GM12801 (cell line): Measurements from ENCODE around the gene MS4A1.

ENCODE experiments used
- TF ChIP-seq, protein P1 (sequence below): IDR thresholded peaks from one replicate; pipeline ENCODE4 v1.5.1; 2011; ENCODE audit warnings: control low read depth; ENCODE audit not compliant: insufficient read length; ENCODE audit errors: extremely low read depth

Gene MS4A1

DNA sequence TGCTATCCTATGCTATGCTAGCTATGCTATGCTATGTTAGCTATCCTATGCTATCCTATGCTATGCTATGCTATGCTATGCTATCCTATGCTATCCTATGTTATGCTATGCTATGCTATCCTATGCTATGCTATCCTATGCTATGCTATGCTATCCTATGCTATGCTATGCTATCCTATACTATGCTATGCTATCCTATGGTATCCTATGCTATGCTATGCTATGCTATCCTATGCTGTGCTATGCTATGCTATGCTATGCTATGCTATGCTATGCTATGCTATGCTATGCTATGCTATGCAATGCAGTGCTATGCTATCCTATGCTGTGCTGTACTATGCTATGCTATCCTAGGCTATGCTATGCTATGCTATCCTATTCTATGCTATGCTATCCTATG is 8.6 kb upstream of the MS4A1 start:
- TF ChIP-seq, protein P1, sequence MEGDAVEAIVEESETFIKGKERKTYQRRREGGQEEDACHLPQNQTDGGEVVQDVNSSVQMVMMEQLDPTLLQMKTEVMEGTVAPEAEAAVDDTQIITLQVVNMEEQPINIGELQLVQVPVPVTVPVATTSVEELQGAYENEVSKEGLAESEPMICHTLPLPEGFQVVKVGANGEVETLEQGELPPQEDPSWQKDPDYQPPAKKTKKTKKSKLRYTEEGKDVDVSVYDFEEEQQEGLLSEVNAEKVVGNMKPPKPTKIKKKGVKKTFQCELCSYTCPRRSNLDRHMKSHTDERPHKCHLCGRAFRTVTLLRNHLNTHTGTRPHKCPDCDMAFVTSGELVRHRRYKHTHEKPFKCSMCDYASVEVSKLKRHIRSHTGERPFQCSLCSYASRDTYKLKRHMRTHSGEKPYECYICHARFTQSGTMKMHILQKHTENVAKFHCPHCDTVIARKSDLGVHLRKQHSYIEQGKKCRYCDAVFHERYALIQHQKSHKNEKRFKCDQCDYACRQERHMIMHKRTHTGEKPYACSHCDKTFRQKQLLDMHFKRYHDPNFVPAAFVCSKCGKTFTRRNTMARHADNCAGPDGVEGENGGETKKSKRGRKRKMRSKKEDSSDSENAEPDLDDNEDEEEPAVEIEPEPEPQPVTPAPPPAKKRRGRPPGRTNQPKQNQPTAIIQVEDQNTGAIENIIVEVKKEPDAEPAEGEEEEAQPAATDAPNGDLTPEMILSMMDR, result no peak

DNA sequence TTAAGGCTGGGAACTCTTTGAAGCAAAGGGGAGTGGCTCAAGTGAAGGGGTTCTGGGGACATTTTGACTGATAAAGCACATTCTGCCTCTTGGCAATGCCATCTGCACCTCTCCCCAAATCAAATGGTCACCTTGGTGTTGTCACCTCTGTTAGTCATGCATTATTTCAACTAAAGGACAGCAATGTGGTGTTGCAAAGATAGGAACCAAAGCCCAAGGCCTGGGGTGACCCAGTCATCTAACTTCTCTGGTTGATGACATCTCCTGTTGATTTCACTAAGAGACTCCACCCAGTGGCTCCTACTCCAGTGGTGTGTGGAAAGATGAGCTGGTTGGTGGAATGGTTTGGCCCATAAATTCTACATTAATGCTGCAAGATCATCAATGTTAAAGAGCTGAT is 7.8 kb upstream of the MS4A1 start:
- TF ChIP-seq, protein P1, result no peak

DNA sequence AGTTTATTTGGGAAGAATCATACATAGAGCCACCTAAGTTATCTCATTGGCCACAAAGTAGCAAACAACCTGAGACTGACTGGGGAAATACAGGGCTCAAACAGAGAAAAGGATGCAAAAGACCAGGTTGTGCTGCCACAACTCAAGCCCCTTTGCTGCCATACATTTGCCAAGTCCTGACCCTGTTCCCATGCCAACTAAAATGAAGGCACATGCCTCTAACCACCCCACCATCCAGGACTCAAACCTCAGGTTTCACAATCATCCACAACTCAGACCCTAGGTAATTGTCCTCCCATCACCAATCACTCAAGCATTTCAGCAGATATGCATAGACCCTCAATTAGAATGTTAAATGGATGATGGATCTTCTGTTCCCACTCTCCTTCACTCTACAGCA is 1.4 kb upstream of the MS4A1 start:
- TF ChIP-seq, protein P1, result no peak

DNA sequence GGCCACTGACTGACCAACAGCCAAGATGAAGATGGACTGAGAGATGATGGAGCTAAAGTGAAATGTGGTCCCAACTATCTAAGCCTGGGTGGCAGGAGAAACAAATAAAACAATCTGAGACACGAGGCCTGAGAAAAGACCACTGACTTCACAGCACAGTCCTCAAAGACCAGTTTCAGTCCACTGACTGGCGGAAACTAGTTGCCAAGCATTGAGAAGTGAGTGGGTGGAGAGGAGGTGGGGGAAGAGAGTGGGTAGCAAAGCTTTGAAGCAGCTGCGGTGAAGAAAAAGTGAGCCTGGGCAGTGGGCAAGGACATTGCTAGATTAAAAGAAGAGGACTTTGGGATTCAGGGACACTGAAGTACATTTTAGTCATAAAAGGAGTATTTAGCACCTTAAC is 1.9 kb downstream of the MS4A1 start:
- TF ChIP-seq, protein P1, result no peak

DNA sequence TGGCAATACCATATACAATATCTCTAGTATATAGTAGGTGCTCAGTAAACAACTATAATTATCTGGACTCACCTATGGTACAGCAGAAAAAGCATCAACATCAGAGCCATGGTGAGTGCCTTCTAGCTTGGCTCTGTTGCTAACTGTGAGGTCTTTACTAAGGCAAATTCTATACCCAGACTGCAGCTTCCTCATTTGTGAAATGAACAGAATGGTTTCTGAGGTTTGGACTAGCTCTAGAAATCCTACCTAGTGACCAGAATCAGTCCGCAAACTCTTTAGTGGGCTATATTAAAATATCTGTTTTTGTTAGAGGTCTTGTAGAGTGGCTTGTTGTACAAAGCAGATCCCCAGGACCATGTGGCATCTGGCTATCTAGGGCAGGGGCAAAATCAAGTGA is 3.7 kb downstream of the MS4A1 start:
- TF ChIP-seq, protein P1, result no peak

DNA sequence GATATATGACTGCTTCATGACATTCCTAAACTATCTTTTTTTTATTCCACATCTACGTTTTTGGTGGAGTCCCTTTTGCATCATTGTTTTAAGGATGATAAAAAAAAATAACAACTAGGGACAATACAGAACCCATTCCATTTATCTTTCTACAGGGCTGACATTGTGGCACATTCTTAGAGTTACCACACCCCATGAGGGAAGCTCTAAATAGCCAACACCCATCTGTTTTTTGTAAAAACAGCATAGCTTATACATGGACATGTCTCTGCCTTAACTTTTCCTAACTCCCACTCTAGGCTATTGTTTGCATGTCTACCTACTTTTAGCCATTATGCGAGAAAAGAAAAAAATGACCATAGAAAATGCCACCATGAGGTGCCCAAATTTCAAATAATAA is 13.2 kb downstream of the MS4A1 start:
- TF ChIP-seq, protein P1, result no peak

DNA sequence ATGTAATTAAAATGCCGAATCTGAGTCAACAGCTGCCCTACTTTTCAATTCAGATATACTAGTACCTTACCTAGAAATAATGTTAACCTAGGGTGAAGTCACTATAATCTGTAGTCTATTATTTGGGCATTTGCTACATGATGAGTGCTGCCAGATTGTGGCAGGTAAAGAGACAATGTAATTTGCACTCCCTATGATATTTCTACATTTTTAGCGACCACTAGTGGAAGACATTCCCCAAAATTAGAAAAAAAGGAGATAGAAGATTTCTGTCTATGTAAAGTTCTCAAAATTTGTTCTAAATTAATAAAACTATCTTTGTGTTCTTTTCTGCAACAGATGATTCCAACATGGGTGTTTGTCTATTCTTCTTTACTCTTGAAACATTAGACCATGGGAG is 14.1 kb downstream of the MS4A1 start:
- TF ChIP-seq, protein P1, result no peak

DNA sequence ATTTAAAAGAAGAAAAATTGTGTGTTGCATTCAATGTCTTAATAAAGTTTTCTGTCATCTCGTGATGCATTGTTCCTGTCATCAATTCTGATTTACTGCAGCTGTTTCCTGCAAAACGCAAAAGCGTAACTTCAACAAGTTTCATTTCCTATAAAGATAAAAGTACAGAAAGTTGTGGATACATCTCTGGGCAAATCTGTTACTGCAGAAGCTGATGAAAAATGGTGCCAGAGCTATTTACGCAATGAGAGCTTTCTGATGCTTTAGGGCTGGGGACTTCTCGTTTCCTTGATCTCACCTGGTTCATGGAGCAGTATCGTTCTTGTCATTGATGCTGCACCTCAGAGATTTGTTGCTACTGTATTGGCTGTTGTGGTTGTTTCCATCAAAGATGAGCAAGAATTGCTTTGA is 21.4 kb downstream of the MS4A1 start:
- TF ChIP-seq, protein P1, result no peak
